Vagina (tissue), 2 donors: ENCODE results near the gene MYO1C.

Experiments used
- POLR2A ChIP-seq, 2 donors: fragments of 450-650 bp; IDR thresholded peaks; one replicate each; pipeline ENCODE4 v1.6.1; 2017; ENCODE audit warnings: antibody characterized with exemption in 2 of 2, mild to moderate bottlenecking in 2 of 2, moderate library complexity in 2 of 2
- TF ChIP-seq, protein P1 (sequence below), 3 experiments: fragments of 450-650 bp in 2 of 3; fragments of 200-600 bp in 1 of 3; sonication (generic) in 1 of 3; IDR thresholded peaks; one replicate each; pipeline ENCODE4 v1.5.1; 2017 to 2019; ENCODE audit warnings: antibody characterized with exemption in 3 of 3, mild to moderate bottlenecking in 2 of 3, moderate library complexity in 2 of 3

DNA sequence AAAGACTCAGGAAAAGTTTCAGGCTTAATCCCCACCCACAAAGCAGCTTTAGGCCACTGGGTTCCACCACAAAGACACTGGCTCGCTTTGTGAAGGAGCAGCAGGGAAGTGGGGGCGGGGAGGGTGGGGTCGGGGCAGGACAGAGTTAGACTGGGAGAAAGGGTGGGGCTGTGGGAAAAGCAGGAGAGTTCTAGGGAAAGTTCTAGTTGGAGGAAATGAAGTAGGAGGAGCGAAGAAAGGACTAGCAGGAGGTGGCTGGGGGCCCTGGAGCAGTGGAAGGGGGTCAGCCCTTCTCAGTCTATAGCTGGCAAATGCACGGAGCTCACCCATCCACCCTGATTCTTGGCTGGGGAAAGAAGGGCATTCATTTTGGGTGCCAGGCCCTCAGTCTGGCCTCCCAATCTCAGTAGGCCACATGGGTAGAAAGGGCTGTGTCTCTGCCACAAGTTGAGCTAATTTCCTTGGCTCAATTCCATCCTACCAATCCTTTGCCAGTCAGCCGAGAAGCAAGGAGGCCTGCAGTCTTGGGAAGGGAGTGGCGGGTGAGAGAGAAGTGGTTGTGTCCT lies 19.4 kb upstream of the MYO1C start:
- TF ChIP-seq, protein P1, sequence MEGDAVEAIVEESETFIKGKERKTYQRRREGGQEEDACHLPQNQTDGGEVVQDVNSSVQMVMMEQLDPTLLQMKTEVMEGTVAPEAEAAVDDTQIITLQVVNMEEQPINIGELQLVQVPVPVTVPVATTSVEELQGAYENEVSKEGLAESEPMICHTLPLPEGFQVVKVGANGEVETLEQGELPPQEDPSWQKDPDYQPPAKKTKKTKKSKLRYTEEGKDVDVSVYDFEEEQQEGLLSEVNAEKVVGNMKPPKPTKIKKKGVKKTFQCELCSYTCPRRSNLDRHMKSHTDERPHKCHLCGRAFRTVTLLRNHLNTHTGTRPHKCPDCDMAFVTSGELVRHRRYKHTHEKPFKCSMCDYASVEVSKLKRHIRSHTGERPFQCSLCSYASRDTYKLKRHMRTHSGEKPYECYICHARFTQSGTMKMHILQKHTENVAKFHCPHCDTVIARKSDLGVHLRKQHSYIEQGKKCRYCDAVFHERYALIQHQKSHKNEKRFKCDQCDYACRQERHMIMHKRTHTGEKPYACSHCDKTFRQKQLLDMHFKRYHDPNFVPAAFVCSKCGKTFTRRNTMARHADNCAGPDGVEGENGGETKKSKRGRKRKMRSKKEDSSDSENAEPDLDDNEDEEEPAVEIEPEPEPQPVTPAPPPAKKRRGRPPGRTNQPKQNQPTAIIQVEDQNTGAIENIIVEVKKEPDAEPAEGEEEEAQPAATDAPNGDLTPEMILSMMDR (IDR thresholded peaks at IDR 0.05): no peak
- no peak for TF ChIP-seq POLR2A (IDR thresholded peaks at IDR 0.05)
